IMR-90 (cell line): ENCODE data around the gene ADAMTSL4. TPM values are rescaled to one million over a fixed set of nuclear protein-coding genes. Genes with fewer than 3 reads are reported as not detected.
"Not testable (repeated sequence)": the region's sequence is repeated elsewhere in the genome, so short reads cannot be mapped to it uniquely, and the experiment has no call there.

ENCODE experiments used
- ATAC-seq: fragments of 200-7000 bp; cut with Tn5 transposase; 2 replicates; pipeline ENCODE4 v1.9.1; 2020; ENCODE audit warnings: low read depth, mild to moderate bottlenecking, moderate library complexity
- BruUV-seq: library from RNA; stranded (reverse); fragments of 400-500 nt; replicated peaks from 2 replicates; lab custom pipeline; 2021; lab: Mats Ljungman, UMichigan
- CTCF ChIA-PET: fragments of 300-600 bp; formaldehyde crosslinking; extraction: SDS; loops from one replicate; lab custom pipeline; 2021; ENCODE audit warnings: antibody characterized with exemption; lab: Yijun Ruan, JAX
- POLR2A ChIA-PET: fragments of 300-600 bp; sonication (Branson Sonifier 250); formaldehyde crosslinking; loops from one replicate; lab custom pipeline; 2022; ENCODE audit warnings: antibody characterized with exemption; ENCODE audit not compliant: unreplicated experiment; lab: Charles Lee
- DNase-seq: peaks from one replicate; pipeline ENCODE4 v3.0.0; 2013
- H2AFZ ChIP-seq: replicated peaks from 2 replicates; pipeline ENCODE3; 2013; ENCODE audit warnings: low read length, mild to moderate bottlenecking; ENCODE audit not compliant: poor library complexity
- H2AK5ac ChIP-seq: 2 replicates; pipeline ENCODE4 v1.6.1; 2013; ENCODE audit warnings: low read depth, low read length, inconsistent platforms
- H2AK9ac ChIP-seq: replicated peaks from 2 replicates; pipeline ENCODE3; 2013; ENCODE audit warnings: mild to moderate bottlenecking, low read depth, low read length, moderate library complexity; ENCODE audit not compliant: poor library complexity
- H2BK120ac ChIP-seq: 2 replicates; pipeline ENCODE4 v1.6.1; 2013; ENCODE audit warnings: low read depth, low read length, inconsistent platforms
- H2BK15ac ChIP-seq: 3 replicates; pipeline ENCODE4 v1.6.1; 2013; ENCODE audit warnings: low read depth, low read length, inconsistent platforms
- H2BK20ac ChIP-seq: 2 replicates; pipeline ENCODE4 v1.6.1; 2013; ENCODE audit warnings: low read depth, mild to moderate bottlenecking, inconsistent platforms, low read length, moderate library complexity
- H2BK5ac ChIP-seq: 2 replicates; pipeline ENCODE4 v1.6.1; 2013; ENCODE audit warnings: mild to moderate bottlenecking, low read depth, low read length, inconsistent platforms; ENCODE audit not compliant: poor library complexity, severe bottlenecking
- H3K14ac ChIP-seq: replicated peaks from 2 replicates; pipeline ENCODE4 v1.6.1; 2013; ENCODE audit warnings: low read depth, low read length, inconsistent platforms
- H3K18ac ChIP-seq: 2 replicates; pipeline ENCODE4 v1.6.1; 2013; ENCODE audit warnings: low read depth, low read length, control low read depth
- H3K23ac ChIP-seq: 2 replicates; pipeline ENCODE4 v1.6.1; 2013; ENCODE audit warnings: low read depth, low read length, inconsistent platforms
- H3K27ac ChIP-seq: 2 replicates; pipeline ENCODE4 v1.5.1; 2013; ENCODE audit warnings: mild to moderate bottlenecking, control low read depth, low read length; ENCODE audit not compliant: insufficient read depth
- H3K27me3 ChIP-seq: 2 replicates; pipeline ENCODE4 v1.6.1; 2013; ENCODE audit warnings: low read length; ENCODE audit not compliant: control insufficient read depth, insufficient read depth
- H3K36me3 ChIP-seq: 2 replicates; pipeline ENCODE4 v1.6.1; 2013; ENCODE audit warnings: low read length, mixed read lengths; ENCODE audit not compliant: control insufficient read depth, insufficient read depth
- H3K4ac ChIP-seq: 2 replicates; pipeline ENCODE4 v1.6.1; 2013; ENCODE audit warnings: low read depth, low read length, inconsistent platforms
- H3K4me1 ChIP-seq: 2 replicates; pipeline ENCODE4 v1.6.1; 2013; ENCODE audit warnings: low read length, mixed read lengths; ENCODE audit not compliant: control insufficient read depth, insufficient read depth
- H3K4me2 ChIP-seq: 2 replicates; pipeline ENCODE4 v1.6.1; 2013; ENCODE audit warnings: low read depth, mild to moderate bottlenecking, control low read depth, low read length, moderate library complexity
- H3K4me3 ChIP-seq: 2 replicates; pipeline ENCODE4 v1.5.1; 2013; ENCODE audit warnings: low read depth, mild to moderate bottlenecking, control low read depth, low read length, moderate library complexity; ENCODE audit not compliant: insufficient read depth
- H3K56ac ChIP-seq: 2 replicates; pipeline ENCODE4 v1.6.1; 2013; ENCODE audit warnings: low read length, inconsistent platforms; ENCODE audit not compliant: insufficient read depth; ENCODE audit errors: extremely low read depth
- H3K79me1 ChIP-seq, 2 experiments: 2 replicates each; pipeline ENCODE4 v1.6.1; 2013; ENCODE audit warnings: low read length in 2 of 2, inconsistent platforms in 1 of 2, low read depth in 1 of 2
- H3K9ac ChIP-seq: 2 replicates; pipeline ENCODE4 v1.6.1; 2013; ENCODE audit warnings: low read depth, low read length, control low read depth
- H3K9me1 ChIP-seq: 2 replicates; pipeline ENCODE4 v1.6.1; 2013; ENCODE audit warnings: low read length, inconsistent platforms; ENCODE audit not compliant: insufficient read depth
- H3K9me3 ChIP-seq: 2 replicates; pipeline ENCODE4 v1.6.1; 2013; ENCODE audit warnings: low read length; ENCODE audit not compliant: control insufficient read depth, insufficient read depth
- H4K20me1 ChIP-seq: 2 replicates; pipeline ENCODE4 v1.6.1; 2013; ENCODE audit warnings: low read length, inconsistent platforms; ENCODE audit not compliant: insufficient read depth
- H4K5ac ChIP-seq: 2 replicates; pipeline ENCODE4 v1.6.1; 2013; ENCODE audit warnings: mild to moderate bottlenecking, low read depth, low read length, control low read depth
- H4K8ac ChIP-seq, 2 experiments: 2 replicates each; pipeline ENCODE4 v1.6.1; 2013; ENCODE audit warnings: low read depth in 2 of 2, low read length in 2 of 2, control low read depth in 1 of 2, inconsistent platforms in 1 of 2
- H4K91ac ChIP-seq: 2 replicates; pipeline ENCODE4 v1.6.1; 2013; ENCODE audit warnings: low read depth, low read length, inconsistent platforms; ENCODE audit not compliant: insufficient read depth
- WGBS, 2 experiments: methylation state at CpG; one replicate each; pipeline versions ENCODE4 v1.1.5 to v1.1.7; 2013; ENCODE audit warnings: missing lambda C conversion rate in 2 of 2; ENCODE audit not compliant: insufficient read length in 1 of 2; ENCODE audit errors: extremely low coverage in 2 of 2; 5-methylcytosine and 5-hydroxymethylcytosine counted together
- dilution Hi-C: fragments of 300-500 bp; cut with HindIII; formaldehyde crosslinking; loops from one replicate; pipeline ENCODE4 v1.14.3; 2018; ENCODE audit warnings: low sequenced_read_pairs; ENCODE audit not compliant: unreplicated experiment
- in situ Hi-C: fragments of 300-500 bp; cut with MboI; formaldehyde crosslinking; loops from 3 replicates; pipeline ENCODE4 v1.14.3; 2019; ENCODE audit warnings: low sequenced_read_pairs, inconsistent platforms, mixed read lengths
- intact Hi-C: fragments of 100-400 bp; cut with micrococcal nuclease; formaldehyde crosslinking; loops from 2 replicates; pipeline ENCODE4 v1.10.0; 2022
- polyA plus RNA-seq, 3 experiments: library from polyadenylated mRNA; depleted of rRNA; stranded (reverse); fragments of >200 nt; gene quantifications; 2 replicates each; pipeline ENCODE4 v1.2.3, GENCODE V29; 2012; ENCODE audit warnings: low replicate concordance in 1 of 3
- total RNA-seq: library from RNA; depleted of rRNA; stranded (reverse); fragments of >200 nt; gene quantifications from 2 replicates; pipeline ENCODE4 v1.2.3, GENCODE V29; 2012

Gene ADAMTSL4
- total and polyA plus RNA-seq, 2 of the 4 experiments (the other 2 are of a cell fraction), result 0.54 to 12.2 TPM

- Histone ChIP-seq H3K79me1 (peaks cover 18 to 83% of the 10 kb centered on the region in 2 experiments; a peak in 3 of 4 replicates), H4K20me1 (peaks cover 50% of the 10 kb centered on the region), H3K4me1 (peaks cover 42% of the 10 kb centered on the region), H2AK5ac (peak overlapping the region; percentile 20; the same call in 1 of the 2 replicates), H3K9me1 (peaks cover 29% of the 10 kb centered on the region)
- BruUV-seq, H3K14ac ChIP-seq, H4K91ac ChIP-seq, H3K9me3 ChIP-seq, ATAC-seq, H2BK15ac ChIP-seq, H3K18ac ChIP-seq, H2AFZ ChIP-seq, H3K4me2 ChIP-seq, H3K27me3 ChIP-seq, dilution Hi-C loops, H3K4ac ChIP-seq, H3K36me3 ChIP-seq, DNase-seq, H2BK120ac ChIP-seq, H3K4me3 ChIP-seq, H2AK9ac ChIP-seq, H2BK20ac ChIP-seq, H2BK5ac ChIP-seq, H4K5ac ChIP-seq, H3K9ac ChIP-seq, H3K23ac ChIP-seq, H3K27ac ChIP-seq, H4K8ac ChIP-seq, H3K56ac ChIP-seq: not testable (repeated sequence)
- in situ Hi-C loops (loop anchor here (10.0 kb wide), 1 partner anchor 239 kb away; the partner anchor contains the start of gene CTSK), intact Hi-C loops (loop anchor here (10.0 kb wide), 1 partner anchor 439 kb away; the partner anchor contains the start of genes MINDY1 and PRUNE1)
- ChIA-PET POLR2A (interaction anchor here (0.7 kb wide), 1 partner anchor 9 kb away, joined by 3 read pairs; no protein-coding TSS in a partner anchor), CTCF (interaction anchor here (0.6 kb wide), 1 partner anchor 441 kb away, joined by 6 read pairs; no protein-coding TSS in a partner anchor)
- 100% methylated on average over 1 of the region's 14 CpGs; no CpG with 5 or more reads in 1 of the 2 experiments for WGBS, 2 experiments
Measured at GRCh38 chr1:150565240-150565991, 16.2 kb downstream of the ADAMTSL4 start.
